Mesendoderm (in vitro differentiated cells): ENCODE data around the gene ART5.

Experiments
- DNase-seq: peaks from one replicate; pipeline ENCODE4 v3.0.0; 2013
- H2AK5ac ChIP-seq: 2 replicates; pipeline ENCODE4 v1.6.1; 2013; ENCODE audit warnings: low read length, inconsistent platforms
- H2BK120ac ChIP-seq: 2 replicates; pipeline ENCODE4 v1.6.1; 2013; ENCODE audit warnings: low read depth, mild to moderate bottlenecking, low read length, moderate library complexity, mixed read lengths
- H2BK15ac ChIP-seq: replicated peaks from 2 replicates; pipeline ENCODE4 v1.6.1; 2013; ENCODE audit warnings: low read depth, mild to moderate bottlenecking, moderate library complexity
- H2BK5ac ChIP-seq: 2 replicates; pipeline ENCODE4 v1.6.1; 2013; ENCODE audit warnings: low read length, inconsistent platforms
- H3K18ac ChIP-seq: 2 replicates; pipeline ENCODE4 v1.6.1; 2013; ENCODE audit warnings: mild to moderate bottlenecking, low read length, mixed read lengths
- H3K23ac ChIP-seq: one replicate; pipeline ENCODE4 v1.6.1; 2013; ENCODE audit warnings: low read length
- H3K27ac ChIP-seq: 2 replicates; pipeline ENCODE4 v1.5.1; 2013; ENCODE audit warnings: low read depth, mild to moderate bottlenecking, inconsistent platforms, low read length, moderate library complexity
- H3K27me3 ChIP-seq: 2 replicates; pipeline ENCODE4 v1.6.1; 2013; ENCODE audit warnings: low read length, control low read depth, mild to moderate bottlenecking, inconsistent platforms; ENCODE audit not compliant: insufficient read depth, poor library complexity
- H3K36me3 ChIP-seq: 2 replicates; pipeline ENCODE4 v1.6.1; 2013; ENCODE audit warnings: low read length, inconsistent platforms; ENCODE audit not compliant: control insufficient read depth, insufficient read depth
- H3K4ac ChIP-seq: one replicate; pipeline ENCODE4 v1.6.1; 2013; ENCODE audit warnings: low read depth, mild to moderate bottlenecking, low read length, moderate library complexity
- H3K4me1 ChIP-seq: 2 replicates; pipeline ENCODE4 v1.6.1; 2013; ENCODE audit warnings: low read depth, low read length, inconsistent platforms; ENCODE audit not compliant: control insufficient read depth
- H3K4me2 ChIP-seq: 2 replicates; pipeline ENCODE4 v1.6.1; 2013; ENCODE audit warnings: low read length
- H3K4me3 ChIP-seq: 2 replicates; pipeline ENCODE4 v1.5.1; 2013; ENCODE audit warnings: mild to moderate bottlenecking, low read length
- H3K56ac ChIP-seq: one replicate; pipeline ENCODE4 v1.6.1; 2013; ENCODE audit warnings: low read length
- H3K79me1 ChIP-seq: 2 replicates; pipeline ENCODE4 v1.6.1; 2013; ENCODE audit warnings: low read length, inconsistent platforms
- H3K79me2 ChIP-seq: 2 replicates; pipeline ENCODE4 v1.6.1; 2013; ENCODE audit warnings: mild to moderate bottlenecking, low read length; ENCODE audit not compliant: control insufficient read depth, insufficient read depth
- H3K9ac ChIP-seq: 2 replicates; pipeline ENCODE4 v1.6.1; 2013; ENCODE audit warnings: low read length, inconsistent platforms
- H4K5ac ChIP-seq: one replicate; pipeline ENCODE4 v1.6.1; 2013; ENCODE audit warnings: low read length
- H4K8ac ChIP-seq: one replicate; pipeline ENCODE4 v1.6.1; 2013; ENCODE audit warnings: low read depth, mild to moderate bottlenecking, control low read depth, low read length, moderate library complexity
- WGBS: extraction: QIAGEN DNeasy Blood & Tissue Kit; methylation state at CpG from one replicate; pipeline ENCODE4 v1.1.7; 2013; ENCODE audit warnings: low lambda C conversion rate, missing lambda C conversion rate; ENCODE audit not compliant: insufficient coverage; ENCODE audit errors: extremely low coverage; 5-methylcytosine and 5-hydroxymethylcytosine counted together

ART5 gene

GRCh38 chr11:3679077-3679476, 37.3 kb upstream of the ART5 start:
- H3K36me3 ChIP-seq: peaks cover 32% of the 10 kb centered on the region
- WGBS: no CpG with 5 or more reads among the region's 3 CpGs
- H3K4me2 ChIP-seq: no peak overlapping the region

GRCh38 chr11:3675971-3676370, 34.2 kb upstream of the ART5 start:
- no peak overlapping the region for H4K5ac ChIP-seq
- no peak overlapping the region for H3K56ac ChIP-seq
- no peaks in the 10 kb centered on the region for H3K27me3 ChIP-seq
- H3K4me1 ChIP-seq: peaks cover 4% of the 10 kb centered on the region
- H3K27ac ChIP-seq: no peak overlapping the region
- H2AK5ac ChIP-seq: no peak overlapping the region
- H4K8ac ChIP-seq: no peak overlapping the region
- H3K18ac ChIP-seq: no peak overlapping the region
- no peak overlapping the region for H3K4me3 ChIP-seq
- no peak overlapping the region for H2BK120ac ChIP-seq
- H3K36me3 ChIP-seq: peaks cover 24% of the 10 kb centered on the region
- no peak overlapping the region for H3K9ac ChIP-seq
- no peak for DNase-seq
- H3K4me2 ChIP-seq: no peak overlapping the region
- no peak overlapping the region for H2BK5ac ChIP-seq
- no peak overlapping the region for H3K4ac ChIP-seq
- H3K79me1 ChIP-seq: no peaks in the 10 kb centered on the region
- no peak overlapping the region for H2BK15ac ChIP-seq
- H3K23ac ChIP-seq: no peak overlapping the region
- no peaks in the 10 kb centered on the region for H3K79me2 ChIP-seq
- whole genome bisulfite sequencing: no CpG with 5 or more reads among the region's 11 CpGs

More at GRCh38 chr11:3679077-3679476, 37.3 kb upstream of the ART5 start:
- Histone ChIP-seq H2BK120ac (no peak overlapping the region), H2AK5ac (no peak overlapping the region), H3K4me1 (no peaks in the 10 kb centered on the region), H3K18ac (no peak overlapping the region), H3K79me1 (no peaks in the 10 kb centered on the region), H3K4me3 (no peak overlapping the region), H3K27ac (no peak overlapping the region), H2BK15ac (no peak overlapping the region), H4K5ac (no peak overlapping the region), H3K27me3 (no peaks in the 10 kb centered on the region), H3K79me2 (no peaks in the 10 kb centered on the region), H2BK5ac (no peak overlapping the region), H3K4ac (no peak overlapping the region), H3K23ac (no peak overlapping the region), H4K8ac (no peak overlapping the region), H3K56ac (no peak overlapping the region), H3K9ac (no peak overlapping the region)
- DNase-seq: no peak

GRCh38 chr11:3674189-3674588, 32.4 kb upstream of the ART5 start:
- Histone ChIP-seq H3K56ac (no peak overlapping the region), H4K5ac (no peak overlapping the region), H3K4me2 (no peak overlapping the region), H3K27me3 (no peaks in the 10 kb centered on the region), H3K79me2 (no peaks in the 10 kb centered on the region), H2BK15ac (no peak overlapping the region), H3K79me1 (no peaks in the 10 kb centered on the region), H4K8ac (no peak overlapping the region), H3K4me1 (peaks cover 4% of the 10 kb centered on the region), H3K18ac (no peak overlapping the region), H3K4ac (no peak overlapping the region), H3K9ac (no peak overlapping the region), H3K27ac (no peak overlapping the region), H2BK5ac (no peak overlapping the region), H2BK120ac (no peak overlapping the region), H3K36me3 (peaks cover 19% of the 10 kb centered on the region), H3K23ac (no peak overlapping the region), H3K4me3 (no peak overlapping the region), H2AK5ac (no peak overlapping the region)
- peak; percentile 64 for DNase-seq
- WGBS: no CpG with 5 or more reads among the region's 1 CpG

GRCh38 chr11:3671334-3672254, 29.8 kb upstream of the ART5 start, which contains the start of gene CHRNA10:
TSS of gene CHRNA10 (minus strand) at chr11:3671384. CDS start at chr11:3671312, 72 bp downstream.
- H3K27me3 ChIP-seq: no peaks in the 10 kb centered on the region
- no peak within 1 kb of the TSS for H3K4ac ChIP-seq
- peaks cover 18% of the 10 kb centered on the region for H3K36me3 ChIP-seq

GRCh38 chr11:3669742-3670183, 28.0 kb upstream of the ART5 start:
- no peaks in the 10 kb centered on the region for H3K79me1 ChIP-seq
- no peak overlapping the region for H2AK5ac ChIP-seq
- H3K23ac ChIP-seq: no peak overlapping the region
- no peak overlapping the region for H3K27ac ChIP-seq
- no peak overlapping the region for H3K56ac ChIP-seq
- H2BK15ac ChIP-seq: no peak overlapping the region
- H2BK120ac ChIP-seq: no peak overlapping the region
- no peak for DNase-seq
- peaks cover 16% of the 10 kb centered on the region for H3K36me3 ChIP-seq
- peaks cover 4% of the 10 kb centered on the region for H3K4me1 ChIP-seq
- H3K4ac ChIP-seq: no peak overlapping the region
- no peaks in the 10 kb centered on the region for H3K27me3 ChIP-seq
- no peak overlapping the region for H3K9ac ChIP-seq
- no peak overlapping the region for H4K8ac ChIP-seq
- H4K5ac ChIP-seq: no peak overlapping the region
- no peak overlapping the region for H3K18ac ChIP-seq
- H3K4me3 ChIP-seq: no peak overlapping the region
- H2BK5ac ChIP-seq: no peak overlapping the region
- no CpG with 5 or more reads among the region's 5 CpGs for WGBS
- no peaks in the 10 kb centered on the region for H3K79me2 ChIP-seq
- H3K4me2 ChIP-seq: no peak overlapping the region

More at GRCh38 chr11:3671334-3672254, 29.8 kb upstream of the ART5 start, which contains the start of gene CHRNA10:
- peaks cover 4% of the 10 kb centered on the region for H3K4me1 ChIP-seq
- no peak within 1 kb of the TSS for H4K5ac ChIP-seq
- WGBS: no CpG with 5 or more reads among the region's 9 CpGs
- H3K23ac ChIP-seq: no peak within 1 kb of the TSS
- H3K9ac ChIP-seq: no peak within 1 kb of the TSS
- no peaks in the 10 kb centered on the region for H3K79me2 ChIP-seq
- H2BK5ac ChIP-seq: no peak within 1 kb of the TSS
- no peak within 1 kb of the TSS for H3K4me3 ChIP-seq
- DNase-seq: peak; percentile 34
- no peak within 1 kb of the TSS for H2AK5ac ChIP-seq
- no peak within 1 kb of the TSS for H3K56ac ChIP-seq
- H4K8ac ChIP-seq: no peak within 1 kb of the TSS
- H2BK15ac ChIP-seq: no peak within 1 kb of the TSS
- no peaks in the 10 kb centered on the region for H3K79me1 ChIP-seq
- no peak within 1 kb of the TSS for H3K18ac ChIP-seq
- no peak within 1 kb of the TSS for H3K27ac ChIP-seq
- H2BK120ac ChIP-seq: no peak within 1 kb of the TSS
- H3K4me2 ChIP-seq: no peak within 1 kb of the TSS
